ENCODE results near the gene GINS2.

The GINS2 gene

DNA sequence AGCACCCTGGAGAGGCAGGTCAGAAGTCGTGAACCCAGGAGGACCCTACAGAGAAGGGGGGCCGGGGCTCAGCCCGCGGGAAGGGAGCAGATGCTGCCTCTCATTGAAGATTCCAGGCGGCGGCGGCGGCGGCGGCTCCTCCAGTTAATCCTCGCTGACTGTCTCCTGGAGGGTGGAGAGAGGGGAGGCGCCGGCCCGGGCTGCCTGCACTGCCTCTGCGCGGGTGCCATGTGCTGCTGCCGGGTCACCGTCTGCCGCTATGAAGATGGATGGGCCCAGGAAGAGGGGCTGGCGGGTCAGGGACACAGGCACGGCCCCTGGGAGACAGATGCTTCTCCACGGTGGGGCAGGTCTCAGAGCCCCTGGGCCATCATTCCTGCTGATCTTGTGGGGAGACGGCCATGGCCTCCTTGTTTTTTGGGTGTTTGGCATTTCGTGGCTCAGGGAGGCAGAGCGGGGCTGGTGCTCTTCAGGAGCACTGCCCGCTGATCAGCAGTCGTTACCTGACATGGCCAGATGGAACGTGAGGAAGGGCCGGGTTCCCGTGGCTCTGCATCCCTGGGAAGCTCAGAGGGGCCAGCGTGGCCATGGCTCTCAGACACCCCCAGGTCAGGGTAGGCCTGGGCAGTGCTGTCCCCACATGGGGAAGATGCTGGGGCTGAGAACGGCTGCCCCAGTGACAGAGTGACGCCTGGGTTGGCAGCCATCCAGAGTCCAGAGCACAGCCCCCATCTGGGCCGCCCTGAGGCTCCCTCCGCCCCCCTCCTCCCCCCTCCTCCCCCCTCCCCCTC is 36.1 kb downstream of the GINS2 start:
- H3K4me3 ChIP-seq (ENCODE audit: low read depth, low read length), result no peak overlapping the region
- in situ Hi-C loops (cut with HindIII; ENCODE audit: low pct_ligation_motif_present, low sequenced_read_pairs), result no loop called here
- peaks cover 18% of the 10 kb centered on the region for H3K36me3 ChIP-seq (replicated peaks)
- DNase-seq, result peak; percentile 34
- H3K27me3 ChIP-seq (replicated peaks), result no peaks in the 10 kb centered on the region
- no peak overlapping the region for H3K27ac ChIP-seq
- TF ChIP-seq, protein P1, sequence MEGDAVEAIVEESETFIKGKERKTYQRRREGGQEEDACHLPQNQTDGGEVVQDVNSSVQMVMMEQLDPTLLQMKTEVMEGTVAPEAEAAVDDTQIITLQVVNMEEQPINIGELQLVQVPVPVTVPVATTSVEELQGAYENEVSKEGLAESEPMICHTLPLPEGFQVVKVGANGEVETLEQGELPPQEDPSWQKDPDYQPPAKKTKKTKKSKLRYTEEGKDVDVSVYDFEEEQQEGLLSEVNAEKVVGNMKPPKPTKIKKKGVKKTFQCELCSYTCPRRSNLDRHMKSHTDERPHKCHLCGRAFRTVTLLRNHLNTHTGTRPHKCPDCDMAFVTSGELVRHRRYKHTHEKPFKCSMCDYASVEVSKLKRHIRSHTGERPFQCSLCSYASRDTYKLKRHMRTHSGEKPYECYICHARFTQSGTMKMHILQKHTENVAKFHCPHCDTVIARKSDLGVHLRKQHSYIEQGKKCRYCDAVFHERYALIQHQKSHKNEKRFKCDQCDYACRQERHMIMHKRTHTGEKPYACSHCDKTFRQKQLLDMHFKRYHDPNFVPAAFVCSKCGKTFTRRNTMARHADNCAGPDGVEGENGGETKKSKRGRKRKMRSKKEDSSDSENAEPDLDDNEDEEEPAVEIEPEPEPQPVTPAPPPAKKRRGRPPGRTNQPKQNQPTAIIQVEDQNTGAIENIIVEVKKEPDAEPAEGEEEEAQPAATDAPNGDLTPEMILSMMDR (IDR thresholded peaks at IDR 0.05; ENCODE audit: low read depth, low read length, missing control alignments), result no peak

DNA sequence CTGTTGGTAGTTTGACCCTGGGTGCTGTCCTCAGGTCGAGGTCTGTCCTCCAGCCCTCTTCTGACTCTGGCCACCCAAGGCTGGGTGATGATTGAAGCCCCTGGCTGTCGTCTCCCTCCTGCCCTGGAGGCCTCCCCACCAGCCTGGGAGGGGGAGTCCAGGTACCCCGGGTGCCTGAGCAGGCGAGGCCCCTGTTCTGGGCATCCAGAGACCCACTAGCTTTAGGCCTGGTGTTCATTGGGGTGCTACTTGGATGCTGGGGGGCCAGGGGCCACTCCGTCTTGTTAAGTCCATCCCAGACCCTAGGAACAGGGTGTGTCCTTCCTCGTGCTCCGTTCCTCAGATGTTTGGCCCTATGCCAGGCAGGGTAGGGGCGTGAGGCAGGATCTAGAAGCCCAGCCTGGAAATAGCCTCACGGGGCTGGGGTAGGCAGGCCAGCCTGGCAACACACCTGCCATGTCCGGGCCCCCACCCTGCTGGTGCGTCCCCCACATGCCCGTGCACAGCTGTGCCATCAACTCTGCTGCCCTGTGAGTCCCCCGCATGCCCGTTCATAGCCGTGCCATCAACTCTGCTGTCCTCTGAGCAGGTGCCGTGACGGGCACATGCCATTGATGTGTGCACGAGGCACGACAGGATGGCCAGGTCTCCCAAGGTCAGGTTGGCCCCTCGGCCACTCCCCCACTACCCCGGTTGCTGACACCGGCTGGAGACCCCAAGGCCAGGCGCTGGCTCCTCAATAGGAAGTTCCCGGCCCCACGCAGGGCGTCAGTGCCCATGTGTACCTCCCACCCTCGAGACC is 36.9 kb downstream of the GINS2 start:
- TF ChIP-seq, protein P1 (IDR thresholded peaks at IDR 0.05; ENCODE audit: low read depth, low read length, missing control alignments), result no peak
- in situ Hi-C loops (cut with HindIII; ENCODE audit: low pct_ligation_motif_present, low sequenced_read_pairs), result no loop called here
- no peak overlapping the region for H3K4me3 ChIP-seq (ENCODE audit: low read depth, low read length)
- H3K27ac ChIP-seq, result no peak overlapping the region
- no peaks in the 10 kb centered on the region for H3K27me3 ChIP-seq (replicated peaks)
- DNase-seq, result no peak
- H3K36me3 ChIP-seq (replicated peaks), result peaks cover 11% of the 10 kb centered on the region

DNA sequence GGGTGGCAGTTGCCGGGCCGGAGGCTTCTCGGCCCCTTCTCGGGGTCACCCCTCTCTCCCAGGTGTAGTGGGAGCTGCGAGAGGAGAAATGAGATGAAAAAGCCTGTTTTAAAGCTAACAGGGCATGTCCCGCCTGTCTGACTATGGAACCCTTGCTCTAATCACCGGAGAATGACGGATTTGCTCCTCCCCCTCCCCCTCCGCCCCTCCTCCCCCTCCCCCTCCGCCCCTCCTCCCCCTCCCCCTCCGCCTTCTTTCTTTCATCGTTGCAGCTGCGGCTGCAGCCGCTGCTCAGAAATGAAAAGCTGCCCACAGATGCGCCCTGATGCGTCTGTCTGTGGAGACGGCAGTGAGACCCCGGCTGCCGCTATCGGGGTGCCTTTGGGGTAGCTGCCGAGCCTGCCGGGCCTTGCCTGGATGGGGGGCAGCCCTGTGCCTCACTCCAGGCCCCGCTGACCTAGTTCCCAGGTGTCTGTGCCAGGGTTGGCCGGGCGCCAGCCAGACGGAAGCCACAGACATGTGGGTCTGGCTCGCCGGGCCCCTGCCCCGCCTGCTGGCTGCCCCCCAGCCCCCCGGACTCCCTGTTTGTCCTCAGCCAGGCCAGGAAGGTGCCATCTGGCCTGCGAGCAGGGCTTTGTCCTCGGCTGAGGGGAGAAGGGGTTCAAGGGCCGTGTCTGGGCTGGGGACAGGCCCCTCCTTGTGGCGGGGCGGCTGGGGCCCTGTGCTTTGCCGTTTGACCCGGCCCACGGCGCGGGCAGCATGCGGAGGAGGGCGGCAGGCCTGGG is 37.7 kb downstream of the GINS2 start:
- Histone ChIP-seq H3K27ac (no peak overlapping the region), H3K27me3 (replicated peaks) (no peaks in the 10 kb centered on the region), H3K36me3 (replicated peaks) (peaks cover 8% of the 10 kb centered on the region), H3K4me3 (ENCODE audit: low read depth, low read length) (no peak overlapping the region)
- DNase-seq, result no peak
- TF ChIP-seq, protein P1 (IDR thresholded peaks at IDR 0.05; ENCODE audit: low read depth, low read length, missing control alignments), result no peak
- in situ Hi-C loops (cut with HindIII; ENCODE audit: low pct_ligation_motif_present, low sequenced_read_pairs), result no loop called here

DNA sequence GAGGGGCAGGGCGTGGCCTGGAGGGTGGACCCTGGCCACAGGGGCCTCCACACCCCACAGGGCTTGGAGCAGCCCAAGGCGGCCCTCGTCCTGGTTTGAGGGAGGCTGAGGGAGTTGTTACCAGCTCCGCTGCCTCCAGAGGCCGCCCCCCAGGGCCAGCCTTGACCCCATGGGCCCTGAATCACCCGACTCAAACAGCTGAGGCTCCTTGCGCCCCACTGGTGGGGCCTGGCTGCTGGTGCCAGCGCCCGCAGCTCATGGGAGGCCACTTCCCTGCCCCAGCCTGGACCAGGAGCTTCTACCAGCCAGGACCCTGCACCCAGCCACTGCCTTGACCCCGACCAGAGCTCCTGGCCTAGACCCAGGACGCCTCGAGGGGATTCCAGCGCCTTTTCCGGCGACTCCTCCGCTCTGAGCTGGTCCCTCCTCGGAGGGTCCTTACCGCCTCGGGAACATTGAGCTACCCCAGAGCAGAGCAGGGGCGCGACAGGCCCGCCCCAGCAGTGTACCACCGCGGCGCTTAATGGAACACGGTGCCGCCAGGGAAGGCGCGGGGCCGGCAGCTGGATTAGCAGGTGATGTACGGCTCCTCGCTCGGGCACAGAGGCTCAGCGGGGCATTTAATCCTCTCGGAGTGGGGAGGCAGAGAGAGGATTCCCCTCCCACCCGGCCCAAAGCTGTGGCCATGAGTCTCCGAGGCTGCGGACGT is 38.5 kb downstream of the GINS2 start:
- TF ChIP-seq, protein P1 (IDR thresholded peaks at IDR 0.05; ENCODE audit: low read depth, low read length, missing control alignments), result no peak
- no peaks in the 10 kb centered on the region for H3K27me3 ChIP-seq (replicated peaks)
- DNase-seq, result no peak
- H3K4me3 ChIP-seq (ENCODE audit: low read depth, low read length), result no peak overlapping the region
- peaks cover 3% of the 10 kb centered on the region for H3K36me3 ChIP-seq (replicated peaks)
- in situ Hi-C loops (cut with HindIII; ENCODE audit: low pct_ligation_motif_present, low sequenced_read_pairs), result no loop called here
- no peak overlapping the region for H3K27ac ChIP-seq

DNA sequence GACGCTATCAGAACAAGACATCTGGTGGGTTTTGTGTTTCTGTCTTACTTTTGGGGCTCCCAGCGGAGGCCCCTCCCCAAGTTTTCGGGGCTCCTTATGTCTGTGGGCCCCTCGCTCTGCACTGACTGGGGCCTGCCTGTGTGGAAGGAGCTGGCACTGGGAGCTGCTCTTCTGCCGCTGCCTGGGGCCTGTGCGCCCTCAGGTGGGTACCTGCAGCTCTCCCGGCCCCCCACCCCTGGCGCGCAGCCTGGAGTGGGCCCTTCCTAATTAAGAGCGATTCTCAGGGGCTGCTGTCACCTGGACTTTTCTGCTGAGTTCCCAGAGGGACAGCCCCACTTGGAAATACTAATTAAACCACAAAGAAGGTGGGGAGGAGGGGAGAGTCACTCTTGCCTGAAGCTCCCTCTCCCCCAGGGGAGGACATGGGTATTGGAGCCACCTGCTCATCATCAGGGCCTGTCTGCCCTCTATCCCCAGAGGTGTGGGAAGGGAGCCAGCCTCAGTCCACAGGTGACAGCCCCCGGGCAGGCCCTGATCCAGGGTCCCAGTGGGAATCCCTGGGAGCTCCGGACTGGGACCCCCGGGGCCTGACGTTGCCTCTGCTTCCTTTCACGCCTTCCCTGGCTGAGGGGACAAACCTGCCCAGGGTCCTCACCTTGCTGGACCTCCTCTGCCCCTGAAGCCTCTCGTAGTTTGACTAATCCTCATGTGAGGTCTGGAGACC is 39.2 kb downstream of the GINS2 start:
- Histone ChIP-seq H3K4me3 (ENCODE audit: low read depth, low read length) (no peak overlapping the region), H3K27me3 (replicated peaks) (no peaks in the 10 kb centered on the region), H3K27ac (no peak overlapping the region), H3K36me3 (replicated peaks) (no peaks in the 10 kb centered on the region)
- TF ChIP-seq, protein P1 (IDR thresholded peaks at IDR 0.05; ENCODE audit: low read depth, low read length, missing control alignments), result no peak
- in situ Hi-C loops (cut with HindIII; ENCODE audit: low pct_ligation_motif_present, low sequenced_read_pairs), result no loop called here
- DNase-seq, result no peak

Measured in brain microvascular endothelial cell (primary cell).